Kidney glomerular epithelial cell (primary cell): ENCODE results near the gene AR.

Source experiments
- DNase-seq: peaks from one replicate; lab custom pipeline; 2025; lab: John Stamatoyannopoulos, UW

AR gene, protein sequence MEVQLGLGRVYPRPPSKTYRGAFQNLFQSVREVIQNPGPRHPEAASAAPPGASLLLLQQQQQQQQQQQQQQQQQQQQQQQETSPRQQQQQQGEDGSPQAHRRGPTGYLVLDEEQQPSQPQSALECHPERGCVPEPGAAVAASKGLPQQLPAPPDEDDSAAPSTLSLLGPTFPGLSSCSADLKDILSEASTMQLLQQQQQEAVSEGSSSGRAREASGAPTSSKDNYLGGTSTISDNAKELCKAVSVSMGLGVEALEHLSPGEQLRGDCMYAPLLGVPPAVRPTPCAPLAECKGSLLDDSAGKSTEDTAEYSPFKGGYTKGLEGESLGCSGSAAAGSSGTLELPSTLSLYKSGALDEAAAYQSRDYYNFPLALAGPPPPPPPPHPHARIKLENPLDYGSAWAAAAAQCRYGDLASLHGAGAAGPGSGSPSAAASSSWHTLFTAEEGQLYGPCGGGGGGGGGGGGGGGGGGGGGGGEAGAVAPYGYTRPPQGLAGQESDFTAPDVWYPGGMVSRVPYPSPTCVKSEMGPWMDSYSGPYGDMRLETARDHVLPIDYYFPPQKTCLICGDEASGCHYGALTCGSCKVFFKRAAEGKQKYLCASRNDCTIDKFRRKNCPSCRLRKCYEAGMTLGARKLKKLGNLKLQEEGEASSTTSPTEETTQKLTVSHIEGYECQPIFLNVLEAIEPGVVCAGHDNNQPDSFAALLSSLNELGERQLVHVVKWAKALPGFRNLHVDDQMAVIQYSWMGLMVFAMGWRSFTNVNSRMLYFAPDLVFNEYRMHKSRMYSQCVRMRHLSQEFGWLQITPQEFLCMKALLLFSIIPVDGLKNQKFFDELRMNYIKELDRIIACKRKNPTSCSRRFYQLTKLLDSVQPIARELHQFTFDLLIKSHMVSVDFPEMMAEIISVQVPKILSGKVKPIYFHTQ

DNA sequence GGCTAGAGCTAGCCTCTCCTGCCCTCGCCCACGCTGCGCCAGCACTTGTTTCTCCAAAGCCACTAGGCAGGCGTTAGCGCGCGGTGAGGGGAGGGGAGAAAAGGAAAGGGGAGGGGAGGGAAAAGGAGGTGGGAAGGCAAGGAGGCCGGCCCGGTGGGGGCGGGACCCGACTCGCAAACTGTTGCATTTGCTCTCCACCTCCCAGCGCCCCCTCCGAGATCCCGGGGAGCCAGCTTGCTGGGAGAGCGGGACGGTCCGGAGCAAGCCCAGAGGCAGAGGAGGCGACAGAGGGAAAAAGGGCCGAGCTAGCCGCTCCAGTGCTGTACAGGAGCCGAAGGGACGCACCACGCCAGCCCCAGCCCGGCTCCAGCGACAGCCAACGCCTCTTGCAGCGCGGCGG, at the start of gene AR:
Gene AR (plus strand): TSS at position 204 of the 400 bp plus-strand sequence. CDS start 1,126 bp downstream, outside the sequence.
- no peak for DNase-seq

DNA sequence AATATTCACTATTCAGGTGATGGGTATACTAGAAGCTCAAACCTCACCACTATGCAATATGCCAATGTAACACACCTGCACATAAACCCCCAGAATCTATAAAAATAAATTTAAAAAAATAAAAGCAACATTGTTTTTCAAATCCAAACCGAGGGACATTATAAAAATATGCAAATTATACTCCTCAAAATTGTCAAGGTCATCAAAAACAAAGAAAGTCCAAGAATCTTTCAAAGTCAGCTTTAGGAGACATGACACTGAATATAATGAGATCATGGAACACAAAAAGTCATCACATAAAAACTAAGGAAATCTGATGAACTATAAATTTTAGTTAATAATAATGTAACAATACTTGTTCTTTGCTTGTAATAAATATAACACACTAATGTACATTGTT, 43.2 kb upstream of the AR start:
- no peak for DNase-seq

DNA sequence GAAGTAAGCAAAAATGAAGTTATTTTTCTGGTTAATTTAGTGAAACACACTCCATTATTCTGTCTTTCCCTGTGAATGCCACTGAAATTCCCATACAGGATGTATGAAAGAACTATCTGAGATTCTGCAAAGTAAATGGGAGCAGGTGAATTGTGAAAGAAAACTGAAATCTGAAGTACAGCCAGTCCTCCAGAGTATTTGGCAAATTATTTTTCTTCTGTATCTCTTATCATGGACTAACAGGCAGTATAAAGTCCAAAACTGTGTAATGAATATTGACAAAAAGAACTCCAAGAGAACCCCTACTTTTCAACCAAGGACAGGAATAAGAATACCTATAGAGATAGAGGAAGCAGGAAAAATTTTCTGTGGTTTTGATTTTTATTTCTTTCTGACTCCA, 40.8 kb upstream of the AR start:
- DNase-seq, result no peak

DNA sequence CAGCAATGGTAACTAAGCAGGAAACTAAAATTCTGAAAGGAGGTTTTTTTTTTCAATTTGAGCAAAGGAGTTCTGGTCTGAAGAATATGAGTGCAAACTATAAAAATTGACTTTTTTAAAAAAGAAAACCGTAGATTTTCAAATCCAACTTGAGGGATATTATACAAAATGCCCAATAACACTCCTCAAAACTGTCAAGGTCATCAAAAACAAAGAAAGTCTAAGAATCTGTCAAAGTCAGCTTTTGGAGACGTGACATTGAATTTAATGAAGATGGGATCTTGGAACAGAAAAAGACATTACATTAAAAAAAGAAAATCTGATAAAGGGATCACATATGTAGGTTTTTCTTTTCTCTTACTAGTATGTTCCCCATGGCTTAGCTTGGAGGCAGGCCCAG, 40.4 kb upstream of the AR start:
- DNase-seq, result no peak

DNA sequence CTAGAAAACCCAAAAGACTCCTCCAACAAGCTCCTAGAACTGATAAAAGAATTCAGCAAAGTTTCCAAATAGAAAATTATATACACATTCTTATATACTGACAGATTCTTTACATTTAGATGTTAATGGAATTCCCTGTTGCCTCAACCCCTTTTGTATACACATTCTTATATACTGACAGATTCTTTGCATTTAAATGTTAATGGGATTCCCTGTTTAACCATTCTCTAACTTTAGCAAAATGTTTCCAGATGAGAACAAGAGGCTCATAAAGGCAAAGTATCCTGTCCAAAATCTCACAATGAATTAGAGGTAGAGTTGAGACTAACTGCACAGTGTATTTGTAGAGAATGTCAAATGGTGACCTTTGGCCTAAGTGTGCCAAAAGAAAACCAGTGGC, 23.1 kb upstream of the AR start:
- no peak for DNase-seq

DNA sequence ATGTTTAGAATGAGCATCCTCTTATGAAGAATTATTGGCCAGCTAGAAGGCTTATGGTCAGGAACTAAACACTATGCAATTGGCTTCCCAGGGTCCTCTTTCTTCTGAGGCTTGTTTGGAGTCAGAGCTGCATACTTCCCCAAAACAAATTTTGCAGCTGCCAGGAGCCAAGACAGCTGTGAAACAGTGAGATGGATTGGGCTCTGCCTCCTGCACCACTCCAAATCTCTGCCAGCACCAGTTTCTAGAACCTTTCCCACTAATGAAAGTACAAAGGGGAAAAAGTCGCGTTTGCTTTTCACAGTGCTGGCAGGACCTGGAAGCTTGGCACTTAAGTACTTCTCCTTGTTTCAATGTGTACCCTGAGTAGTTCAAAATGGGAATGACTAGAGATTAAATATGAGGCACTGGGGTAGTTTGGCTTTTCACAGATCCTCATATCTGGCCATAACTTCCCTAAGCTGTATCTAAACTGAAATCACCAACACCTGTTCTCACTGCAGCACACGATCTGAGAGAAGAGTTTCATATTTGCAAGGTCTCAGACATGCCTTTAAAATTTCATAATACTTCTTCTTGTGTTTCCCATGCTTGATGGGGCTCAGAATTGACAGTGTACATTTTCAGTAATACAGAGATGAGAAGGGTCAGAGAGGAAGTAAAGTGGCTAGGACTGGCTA, 20.7 kb upstream of the AR start:
- no peak for DNase-seq

DNA sequence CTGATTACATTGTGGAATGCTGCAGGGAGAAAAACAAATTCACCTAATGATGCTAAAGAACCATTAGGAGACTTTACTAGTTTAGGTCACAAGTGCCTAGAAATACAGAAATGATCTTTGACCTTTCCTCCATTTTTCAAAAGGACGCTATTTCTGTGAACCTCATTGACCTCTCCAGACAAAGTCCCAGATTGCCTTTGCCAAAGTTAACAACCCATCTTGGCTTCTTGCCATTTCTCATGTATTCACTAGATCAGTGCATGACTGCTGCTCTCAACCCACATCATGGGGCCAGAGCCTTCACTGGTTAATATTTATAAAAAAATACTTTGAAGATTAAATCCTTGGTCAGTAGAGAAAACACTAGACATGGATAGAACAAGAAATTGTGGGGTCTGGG, 19.9 kb upstream of the AR start:
- no peak for DNase-seq

DNA sequence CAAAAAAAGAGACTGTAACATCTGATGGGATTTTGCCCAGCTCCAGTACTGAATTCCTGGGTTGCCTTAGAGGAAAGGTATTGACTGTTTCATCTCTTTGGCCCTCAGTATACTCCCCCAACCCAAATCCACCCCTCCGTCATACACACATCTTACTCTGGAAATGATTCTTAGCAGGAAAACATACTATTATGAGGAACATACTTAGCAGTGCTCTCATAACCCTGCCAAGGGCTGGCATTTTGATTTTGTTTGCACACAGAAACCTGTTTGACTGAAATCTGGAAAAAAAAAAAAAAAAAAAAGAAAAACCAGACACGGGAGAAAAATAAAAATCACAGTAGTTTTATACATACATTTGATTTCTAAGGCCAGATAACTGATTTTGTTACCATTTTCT, 19.4 kb upstream of the AR start:
- DNase-seq, result no peak

DNA sequence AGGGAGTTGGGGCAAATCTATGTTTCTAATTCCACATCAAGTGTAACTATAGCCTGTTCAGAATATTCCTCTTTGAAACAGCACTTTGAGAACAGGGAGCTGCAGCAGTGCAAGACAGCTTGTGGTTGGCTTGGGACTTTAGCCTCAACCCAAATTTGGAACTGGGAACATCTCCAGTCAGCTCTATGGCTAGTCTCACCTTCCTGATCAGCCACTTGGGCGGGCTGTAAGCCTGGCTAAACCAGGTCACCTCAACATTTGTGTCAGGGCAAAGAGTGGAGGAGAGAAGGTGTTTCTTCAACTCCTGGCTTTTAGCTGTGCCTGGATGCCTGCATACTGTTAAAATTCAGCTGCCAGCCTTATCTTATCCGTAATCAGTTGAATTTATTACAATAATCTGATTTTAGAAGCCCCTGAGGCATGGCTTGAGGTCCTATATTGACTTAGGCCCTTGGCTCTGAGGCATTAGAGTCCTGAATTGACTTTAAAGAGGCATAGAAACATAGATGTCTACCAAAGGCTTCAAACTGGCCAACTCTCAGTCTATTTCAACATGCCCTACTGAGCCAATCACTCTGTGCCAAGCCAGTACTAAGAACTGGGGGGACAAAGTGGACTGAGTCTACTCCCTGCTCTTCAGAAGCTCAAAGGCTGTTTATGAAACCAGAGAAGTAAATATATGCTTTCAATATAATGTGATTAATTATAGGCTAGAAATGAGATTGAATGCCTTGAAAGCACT, 18.7 kb upstream of the AR start:
- no peak for DNase-seq

DNA sequence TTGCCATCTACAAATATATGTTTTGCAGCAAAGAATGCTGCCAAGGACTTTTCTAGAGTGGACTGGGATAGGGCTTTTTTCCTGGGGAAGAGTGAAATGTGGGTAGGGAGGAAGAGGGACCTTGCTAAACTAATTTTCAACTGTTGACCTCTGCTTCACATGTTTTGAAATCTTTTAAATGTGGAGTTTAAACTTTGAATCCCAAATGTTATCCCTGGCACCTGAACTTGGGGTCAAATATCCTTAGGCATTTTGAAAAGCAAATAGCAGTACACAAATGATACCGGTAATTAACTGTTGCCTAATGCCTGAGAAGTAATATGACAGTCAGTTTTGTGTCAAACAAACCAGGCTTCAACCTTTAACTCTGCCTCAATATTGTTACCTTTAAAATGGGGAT, 7.3 kb upstream of the AR start:
- DNase-seq, result no peak

DNA sequence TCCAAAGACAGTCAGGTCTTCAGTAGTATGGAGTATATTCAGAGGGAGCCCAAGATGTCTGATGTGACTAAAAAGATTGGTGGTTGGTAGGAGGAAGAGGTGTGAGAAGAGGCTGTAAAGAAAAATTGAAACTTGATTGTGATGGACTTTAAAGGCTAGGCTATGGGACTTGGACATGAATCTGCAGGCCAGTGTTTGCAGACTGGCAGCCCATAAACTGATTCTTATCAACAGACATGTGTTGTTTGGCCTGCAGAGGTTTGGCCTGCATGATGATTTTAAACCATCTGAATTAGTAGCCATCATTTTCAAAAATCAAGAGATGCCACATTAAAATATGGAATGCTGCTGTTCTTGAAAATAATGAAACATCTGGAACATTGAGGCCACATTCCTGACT, 5.4 kb upstream of the AR start:
- no peak for DNase-seq

DNA sequence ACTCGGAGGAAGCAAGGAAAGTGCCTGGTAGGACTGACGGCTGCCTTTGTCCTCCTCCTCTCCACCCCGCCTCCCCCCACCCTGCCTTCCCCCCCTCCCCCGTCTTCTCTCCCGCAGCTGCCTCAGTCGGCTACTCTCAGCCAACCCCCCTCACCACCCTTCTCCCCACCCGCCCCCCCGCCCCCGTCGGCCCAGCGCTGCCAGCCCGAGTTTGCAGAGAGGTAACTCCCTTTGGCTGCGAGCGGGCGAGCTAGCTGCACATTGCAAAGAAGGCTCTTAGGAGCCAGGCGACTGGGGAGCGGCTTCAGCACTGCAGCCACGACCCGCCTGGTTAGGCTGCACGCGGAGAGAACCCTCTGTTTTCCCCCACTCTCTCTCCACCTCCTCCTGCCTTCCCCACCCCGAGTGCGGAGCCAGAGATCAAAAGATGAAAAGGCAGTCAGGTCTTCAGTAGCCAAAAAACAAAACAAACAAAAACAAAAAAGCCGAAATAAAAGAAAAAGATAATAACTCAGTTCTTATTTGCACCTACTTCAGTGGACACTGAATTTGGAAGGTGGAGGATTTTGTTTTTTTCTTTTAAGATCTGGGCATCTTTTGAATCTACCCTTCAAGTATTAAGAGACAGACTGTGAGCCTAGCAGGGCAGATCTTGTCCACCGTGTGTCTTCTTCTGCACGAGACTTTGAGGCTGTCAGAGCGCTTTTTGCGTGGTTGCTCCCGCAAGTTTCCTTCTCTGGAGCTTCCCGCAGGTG, 637 bp downstream of the AR start:
- DNase-seq, result no peak

DNA sequence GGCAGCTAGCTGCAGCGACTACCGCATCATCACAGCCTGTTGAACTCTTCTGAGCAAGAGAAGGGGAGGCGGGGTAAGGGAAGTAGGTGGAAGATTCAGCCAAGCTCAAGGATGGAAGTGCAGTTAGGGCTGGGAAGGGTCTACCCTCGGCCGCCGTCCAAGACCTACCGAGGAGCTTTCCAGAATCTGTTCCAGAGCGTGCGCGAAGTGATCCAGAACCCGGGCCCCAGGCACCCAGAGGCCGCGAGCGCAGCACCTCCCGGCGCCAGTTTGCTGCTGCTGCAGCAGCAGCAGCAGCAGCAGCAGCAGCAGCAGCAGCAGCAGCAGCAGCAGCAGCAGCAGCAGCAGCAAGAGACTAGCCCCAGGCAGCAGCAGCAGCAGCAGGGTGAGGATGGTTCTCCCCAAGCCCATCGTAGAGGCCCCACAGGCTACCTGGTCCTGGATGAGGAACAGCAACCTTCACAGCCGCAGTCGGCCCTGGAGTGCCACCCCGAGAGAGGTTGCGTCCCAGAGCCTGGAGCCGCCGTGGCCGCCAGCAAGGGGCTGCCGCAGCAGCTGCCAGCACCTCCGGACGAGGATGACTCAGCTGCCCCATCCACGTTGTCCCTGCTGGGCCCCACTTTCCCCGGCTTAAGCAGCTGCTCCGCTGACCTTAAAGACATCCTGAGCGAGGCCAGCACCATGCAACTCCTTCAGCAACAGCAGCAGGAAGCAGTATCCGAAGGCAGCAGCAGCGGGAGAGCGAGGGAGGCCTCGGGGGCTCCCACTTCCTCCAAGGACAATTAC, 1.4 kb downstream of the AR start:
- DNase-seq, result no peak

DNA sequence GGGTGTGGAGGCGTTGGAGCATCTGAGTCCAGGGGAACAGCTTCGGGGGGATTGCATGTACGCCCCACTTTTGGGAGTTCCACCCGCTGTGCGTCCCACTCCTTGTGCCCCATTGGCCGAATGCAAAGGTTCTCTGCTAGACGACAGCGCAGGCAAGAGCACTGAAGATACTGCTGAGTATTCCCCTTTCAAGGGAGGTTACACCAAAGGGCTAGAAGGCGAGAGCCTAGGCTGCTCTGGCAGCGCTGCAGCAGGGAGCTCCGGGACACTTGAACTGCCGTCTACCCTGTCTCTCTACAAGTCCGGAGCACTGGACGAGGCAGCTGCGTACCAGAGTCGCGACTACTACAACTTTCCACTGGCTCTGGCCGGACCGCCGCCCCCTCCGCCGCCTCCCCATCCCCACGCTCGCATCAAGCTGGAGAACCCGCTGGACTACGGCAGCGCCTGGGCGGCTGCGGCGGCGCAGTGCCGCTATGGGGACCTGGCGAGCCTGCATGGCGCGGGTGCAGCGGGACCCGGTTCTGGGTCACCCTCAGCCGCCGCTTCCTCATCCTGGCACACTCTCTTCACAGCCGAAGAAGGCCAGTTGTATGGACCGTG, 2.2 kb downstream of the AR start:
- no peak for DNase-seq

DNA sequence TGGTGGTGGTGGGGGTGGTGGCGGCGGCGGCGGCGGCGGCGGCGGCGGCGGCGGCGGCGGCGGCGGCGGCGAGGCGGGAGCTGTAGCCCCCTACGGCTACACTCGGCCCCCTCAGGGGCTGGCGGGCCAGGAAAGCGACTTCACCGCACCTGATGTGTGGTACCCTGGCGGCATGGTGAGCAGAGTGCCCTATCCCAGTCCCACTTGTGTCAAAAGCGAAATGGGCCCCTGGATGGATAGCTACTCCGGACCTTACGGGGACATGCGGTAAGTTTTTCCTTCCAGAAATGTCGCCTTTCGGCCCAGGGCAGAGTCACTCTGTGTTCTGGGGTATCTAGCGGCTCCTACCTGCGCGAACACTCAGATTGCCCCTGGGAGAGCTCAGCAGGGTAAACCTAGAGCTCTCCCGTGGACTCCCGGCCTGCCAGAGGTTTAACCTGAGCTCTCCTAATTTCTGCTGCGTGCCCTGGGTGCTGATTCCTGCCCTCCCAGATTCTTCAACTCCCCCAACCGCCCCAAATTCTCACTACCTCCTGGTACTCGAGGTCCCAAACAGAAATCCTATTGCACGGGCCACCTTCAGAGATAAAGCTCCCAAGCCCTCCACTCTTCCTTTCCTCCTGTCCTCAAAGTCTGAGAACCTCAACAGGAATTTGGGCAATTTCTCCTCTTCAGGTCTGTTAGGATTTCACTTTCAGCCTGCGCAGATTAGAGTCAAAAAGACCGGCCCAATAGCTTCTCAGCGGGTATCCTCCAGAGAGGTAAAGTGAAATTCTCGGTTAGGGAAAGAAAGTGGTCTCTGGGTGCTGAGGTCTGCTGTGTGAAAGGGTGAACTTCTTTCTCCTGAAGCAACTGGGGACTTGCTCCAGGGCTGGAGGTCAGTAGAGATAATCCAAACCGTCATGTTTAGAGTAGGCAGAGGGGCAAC, 2.9 kb downstream of the AR start:
- DNase-seq, result no peak

DNA sequence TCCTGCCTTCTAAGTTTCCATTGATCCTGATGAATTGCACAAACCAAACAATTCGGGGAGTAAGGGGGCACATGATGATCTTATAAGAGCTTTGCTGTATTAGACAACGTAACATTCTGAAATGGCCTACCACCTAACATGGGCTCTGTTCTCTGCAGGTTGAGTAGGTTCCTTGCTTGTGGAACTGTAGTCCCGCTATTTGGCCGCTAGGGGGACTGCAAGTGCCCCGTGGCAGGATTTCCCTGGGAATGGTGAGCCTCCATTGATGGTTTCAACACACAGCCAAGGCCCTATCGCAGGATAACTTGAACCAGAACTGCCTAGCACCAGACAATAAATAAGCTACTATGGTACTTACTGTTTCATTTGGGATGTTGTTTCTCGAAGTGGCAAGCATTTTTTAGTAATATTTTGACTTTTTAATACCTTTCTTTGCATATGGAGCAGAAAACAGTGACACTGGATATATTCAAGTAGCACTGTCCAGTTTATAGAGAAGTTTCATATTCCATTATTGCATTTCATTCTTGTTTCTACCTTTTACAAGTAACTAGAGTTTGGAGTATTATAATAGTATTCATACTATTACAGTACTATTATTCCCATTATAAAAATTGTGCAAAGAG, 11.9 kb downstream of the AR start:
- no peak for DNase-seq

DNA sequence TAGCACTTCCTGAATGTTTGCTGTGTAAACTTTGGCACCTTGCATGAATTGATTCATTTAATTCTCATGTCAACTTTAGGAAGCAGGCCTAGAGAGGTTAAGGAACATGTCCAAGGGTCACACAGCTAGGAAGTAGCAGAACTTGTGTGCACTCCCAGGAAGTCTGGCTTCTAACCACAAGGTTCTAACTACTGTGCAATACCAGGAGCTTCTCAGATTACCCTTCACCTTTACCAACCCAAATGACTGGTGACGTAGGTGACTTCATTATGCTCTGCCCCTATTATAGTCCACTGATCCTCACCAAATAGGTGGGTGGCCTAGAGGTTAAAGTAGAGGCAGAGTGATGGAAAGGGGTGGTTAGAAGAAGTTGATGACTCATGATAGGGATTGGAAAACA, 14.4 kb downstream of the AR start:
- DNase-seq, result no peak
